BJ (cell line): ENCODE data around the gene EML6. TPM values are rescaled to one million over a fixed set of nuclear protein-coding genes. Genes with fewer than 3 reads are reported as not detected.

Experiments
- CTCF ChIA-PET: fragments of 350-600 bp; formaldehyde crosslinking; extraction: SDS; loops from one replicate; lab custom pipeline; 2021; ENCODE audit warnings: antibody characterized with exemption, inconsistent platforms; lab: Yijun Ruan, JAX
- POLR2A ChIA-PET: fragments of 300-600 bp; sonication (Branson Sonifier 250); formaldehyde crosslinking; extraction: SDS; loops from one replicate; lab custom pipeline; 2021; ENCODE audit warnings: antibody characterized with exemption; lab: Charles Lee
- DNase-seq: peaks from one replicate; pipeline ENCODE4 v3.0.0-alpha.2; 2011; ENCODE audit warnings: low read depth
- H3K27me3 ChIP-seq: 2 replicates; pipeline ENCODE4 v1.6.0; 2011; ENCODE audit warnings: low read length; ENCODE audit not compliant: control insufficient read depth, insufficient read depth
- H3K36me3 ChIP-seq: 2 replicates; pipeline ENCODE4 v1.5.1; 2011; ENCODE audit warnings: low read length; ENCODE audit not compliant: control insufficient read depth, insufficient read depth
- H3K4me3 ChIP-seq: 2 replicates; pipeline ENCODE4 v1.5.1; 2011; ENCODE audit warnings: low read depth, mild to moderate bottlenecking, control low read depth, low read length
- CTCF ChIP-seq: IDR thresholded peaks from 2 replicates; pipeline ENCODE4 v1.5.1; 2011; ENCODE audit warnings: low read depth, mild to moderate bottlenecking, control low read depth, inconsistent platforms, low read length, moderate library complexity; ENCODE audit not compliant: insufficient read depth
- polyA plus RNA-seq: library from polyadenylated mRNA; depleted of rRNA; stranded (reverse); fragments of >200 nt; gene quantifications from 2 replicates; pipeline ENCODE4 v1.2.3, GENCODE V29; 2011

EML6 gene
- polyA plus RNA-seq, 1 experiment, result 0.18 TPM

- no peaks in the 10 kb centered on the region for H3K36me3 ChIP-seq
- CTCF ChIA-PET, result interaction anchor here (0.9 to 7.6 kb wide), 3 partner anchors 31 to 603 kb away, joined by 3 to 50 read pairs (median 5); no protein-coding TSS in a partner anchor
- no peak overlapping the region for H3K4me3 ChIP-seq
- TF ChIP-seq CTCF, result no peak
- no peak for DNase-seq
- POLR2A ChIA-PET, result no interaction called here
- peaks cover 4% of the 10 kb centered on the region; the same call in 1 of the 2 replicates for H3K27me3 ChIP-seq
These were observed 13.2 kb upstream of the EML6 start for GRCh38 chr2:54710216-54710615.

DNA sequence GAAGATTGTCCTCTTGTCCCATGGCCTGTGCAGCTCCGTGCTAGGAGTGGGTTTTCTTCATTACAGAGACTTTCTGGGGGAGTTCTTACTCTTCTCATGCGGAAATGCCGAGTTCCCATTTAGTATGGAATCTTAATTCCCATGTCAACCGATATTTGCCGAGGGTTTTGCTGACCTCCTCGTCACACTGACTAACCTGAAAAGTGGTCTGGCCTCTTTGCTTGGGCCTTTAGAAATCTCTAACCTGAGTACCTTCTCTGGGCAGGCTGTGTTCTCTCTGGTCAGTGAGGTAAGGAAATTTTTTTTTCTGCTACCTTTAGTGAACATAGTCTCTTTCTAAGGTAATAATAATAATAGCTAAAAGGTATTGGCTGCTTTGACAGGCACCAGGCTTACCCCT lies 10.9 kb upstream of the EML6 start:
- Histone ChIP-seq H3K27me3 (peaks cover 5% of the 10 kb centered on the region; the same call in 1 of the 2 replicates), H3K36me3 (no peaks in the 10 kb centered on the region), H3K4me3 (no peak overlapping the region)
- no peak for DNase-seq
- TF ChIP-seq CTCF, result no peak
- ChIA-PET CTCF (interaction anchor here (2.8 kb wide), 1 partner anchor 8 kb away, joined by 6 read pairs; no protein-coding TSS in a partner anchor), POLR2A (no interaction called here)

GRCh38 chr2:54714996-54715395 lies 8.5 kb upstream of the EML6 start:
- no peak for DNase-seq
- Histone ChIP-seq H3K27me3 (peaks cover 4% of the 10 kb centered on the region), H3K4me3 (no peak overlapping the region), H3K36me3 (no peaks in the 10 kb centered on the region)
- no peak for TF ChIP-seq CTCF
- POLR2A ChIA-PET, result no interaction called here
- CTCF ChIA-PET, result interaction anchor here (0.7 to 2.8 kb wide), 4 partner anchors 8 to 101 kb away, joined by 3 to 6 read pairs (median 4); partner anchors contain the start of gene EML6

DNA sequence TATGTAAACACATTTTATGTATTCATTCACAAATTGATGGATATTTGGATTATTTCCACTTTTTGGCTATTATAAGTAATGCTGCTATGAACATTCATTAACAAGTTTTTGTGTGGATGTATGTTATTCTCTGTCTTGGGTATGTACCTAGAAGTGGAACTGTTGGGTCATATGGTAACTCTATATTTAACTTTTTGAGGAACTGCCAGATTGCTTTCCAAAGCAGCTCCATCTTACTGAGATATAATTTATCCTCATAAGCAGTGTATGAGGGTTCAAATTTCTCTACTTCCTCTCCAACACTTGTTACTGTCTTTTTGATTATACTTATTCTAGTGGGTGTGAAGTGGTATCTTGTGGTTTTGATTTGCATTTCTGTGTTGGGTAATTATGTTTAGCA lies 7.1 kb upstream of the EML6 start:
- H3K4me3 ChIP-seq, result no peak overlapping the region
- peaks cover 3% of the 10 kb centered on the region for H3K27me3 ChIP-seq
- H3K36me3 ChIP-seq, result no peaks in the 10 kb centered on the region
- no peak for DNase-seq
- no peak for TF ChIP-seq CTCF
- CTCF ChIA-PET, result interaction anchor here (1.1 to 2.5 kb wide), 2 partner anchors 9 to 11 kb away, joined by 4 to 7 read pairs; no protein-coding TSS in a partner anchor
- POLR2A ChIA-PET, result no interaction called here

DNA sequence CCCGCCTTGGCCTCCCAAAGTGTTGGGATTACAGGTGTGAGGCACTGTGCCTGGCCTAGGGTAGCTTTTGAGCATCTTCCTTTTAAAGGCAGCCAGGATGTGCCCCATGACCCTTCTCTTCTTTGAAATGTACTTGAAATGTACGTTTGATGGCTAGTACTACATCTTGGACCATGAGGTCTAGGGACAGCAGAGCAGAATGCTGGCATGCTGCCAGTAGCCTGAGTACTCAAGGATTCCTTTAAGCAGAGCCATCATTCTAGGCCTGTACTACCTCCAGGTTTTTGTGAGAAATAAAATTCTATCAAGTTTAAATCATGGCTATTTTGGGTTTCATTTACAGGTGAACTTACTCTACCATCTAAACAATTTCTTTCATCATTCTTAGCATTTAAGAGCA lies 2.9 kb upstream of the EML6 start:
- peaks cover 8% of the 10 kb centered on the region for H3K27me3 ChIP-seq
- TF ChIP-seq CTCF, result no peak
- DNase-seq, result no peak
- H3K4me3 ChIP-seq, result no peak overlapping the region
- CTCF ChIA-PET, result interaction anchor here (0.8 kb wide), 1 partner anchor 11 kb away, joined by 3 read pairs; no protein-coding TSS in a partner anchor
- POLR2A ChIA-PET, result no interaction called here
- H3K36me3 ChIP-seq, result no peaks in the 10 kb centered on the region
